Right lobe of liver (tissue), 6 donors: ENCODE results near the gene C10orf90. TPM values are rescaled to one million over a fixed set of nuclear protein-coding genes. Genes with fewer than 3 reads are reported as not detected.

Source experiments
- ATAC-seq, 4 donors: fragments of 200-7000 bp; cut with Tn5 transposase; one replicate each; pipeline ENCODE4 v1.9.1; 2020; ENCODE audit warnings: mild to moderate bottlenecking in 4 of 4, moderate library complexity in 4 of 4
- DNase-seq, 3 donors: peaks; one replicate each; pipeline ENCODE4 v3.0.0-alpha.2; 2020
- H3K27ac ChIP-seq, 3 donors: fragments of 200-600 bp; one replicate each; pipeline ENCODE4 v1.8.0; 2022
- H3K27me3 ChIP-seq, 2 donors: fragments of 200-600 bp; one replicate each; pipeline ENCODE4 v1.8.0; 2022
- H3K36me3 ChIP-seq, 4 donors: fragments of 200-600 bp; sonication (generic) in 1 of 4; one replicate each; pipeline versions ENCODE4 v1.5.1 to v1.8.0; 2017 to 2022; ENCODE audit warnings: control low read depth in 1 of 4
- H3K4me1 ChIP-seq, 4 donors: fragments of 200-600 bp; sonication (generic) in 1 of 4; one replicate each; pipeline versions ENCODE4 v1.5.1 to v1.8.0; 2017 to 2022; ENCODE audit warnings: control low read depth in 1 of 4
- H3K4me3 ChIP-seq, 3 donors: fragments of 200-600 bp; one replicate each; pipeline ENCODE4 v1.8.0; 2022
- H3K9me3 ChIP-seq, 4 donors: fragments of 200-600 bp; sonication (generic) in 1 of 4; one replicate each; pipeline versions ENCODE4 v1.5.1 to v1.8.0; 2017 to 2022; ENCODE audit warnings: control low read depth in 1 of 4
- CTCF ChIP-seq, 4 donors: fragments of 200-600 bp in 3 of 4; fragments of 450-650 bp in 1 of 4; IDR thresholded peaks; one replicate each; pipeline versions ENCODE4 v1.5.1 to v1.8.0; 2016 to 2022; ENCODE audit warnings: antibody characterized with exemption in 4 of 4, mild to moderate bottlenecking in 2 of 4
- POLR2A ChIP-seq: fragments of 450-650 bp; IDR thresholded peaks from one replicate; pipeline ENCODE4 v1.6.1; 2017; ENCODE audit warnings: antibody characterized with exemption, mild to moderate bottlenecking
- WGBS: methylation state at CpG from one replicate; pipeline ENCODE4 v1.1.6; 2018; ENCODE audit warnings: low coverage, low lambda C conversion rate; ENCODE audit not compliant: insufficient coverage; ENCODE audit errors: missing lambda C conversion rate; 5-methylcytosine and 5-hydroxymethylcytosine counted together
- intact Hi-C, 2 donors: fragments of 100-400 bp; cut with DNase I; formaldehyde crosslinking; loops; one replicate each; pipeline versions ENCODE4 v1.11.2 to v1.14.1; 2022
- total RNA-seq, 6 experiments: library from RNA; depleted of rRNA in 2 of 6; stranded (reverse); fragments of >200 nt in 2 of 6; fragmentation: NEBNext Ultra II Directional in 3 of 6; extraction: Animal tissue kit (Norgen Biotek cat#: 25700) in 3 of 6; gene quantifications; one replicate each; pipeline versions ENCODE4 v1.1.0 to v1.2.4, GENCODE V29; 2016 to 2023
- donor health status: DM: no; HTN: yes; CAD: no.
- donor health status: DM: no; HTN: no; CAD: no.
- donor health status: DM: no; HTN: no; CAD: no.
- donor health status: DM: no; HTN: yes; CAD: no.
- donor health status: DM: no; HTN: yes; CAD: no.

Gene C10orf90
- total RNA-seq, 6 experiments from 2014 or later: 0.22 to 0.43 TPM; not detected in 4

- Histone ChIP-seq H3K36me3 (no peaks in the 10 kb centered on the region), H3K4me3 (no peak overlapping the region), H3K9me3 (no peaks in the 10 kb centered on the region), H3K27me3 (no peaks in the 10 kb centered on the region), H3K4me1 (no peaks in the 10 kb centered on the region), H3K27ac (no peak overlapping the region)
- WGBS: 29% methylated on average over 1 of the region's 2 CpGs
- DNase-seq (no peak), ATAC-seq (no peak)
- intact Hi-C loops: no loop called here
- TF ChIP-seq CTCF (IDR thresholded peaks at IDR 0.05) (no peak), POLR2A (no peak)
Measured at GRCh38 chr10:126701526-126701925, 31.0 kb upstream of the C10orf90 start.

GRCh38 chr10:126696684-126697083 is 26.2 kb upstream of the C10orf90 start:
- Histone ChIP-seq H3K9me3 (no peaks in the 10 kb centered on the region), H3K27ac (no peak overlapping the region), H3K4me1 (no peaks in the 10 kb centered on the region), H3K27me3 (no peaks in the 10 kb centered on the region), H3K36me3 (no peaks in the 10 kb centered on the region), H3K4me3 (no peak overlapping the region)
- no peak for DNase-seq
- intact Hi-C loops: no loop called here
- no peak for ATAC-seq
- 27% methylated on average over 1 of the region's 1 CpG for WGBS
- TF ChIP-seq POLR2A: no peak
- TF ChIP-seq CTCF (IDR thresholded peaks at IDR 0.05): no peak

GRCh38 chr10:126691456-126691855 is 21.0 kb upstream of the C10orf90 start:
- Histone ChIP-seq H3K36me3 (no peaks in the 10 kb centered on the region), H3K9me3 (no peaks in the 10 kb centered on the region), H3K4me3 (no peak overlapping the region), H3K4me1 (no peaks in the 10 kb centered on the region), H3K27me3 (no peaks in the 10 kb centered on the region), H3K27ac (no peak overlapping the region)
- DNase-seq (no peak), ATAC-seq (no peak)
- WGBS: 22% methylated on average over 1 of the region's 1 CpG
- intact Hi-C loops: no loop called here
- no peak for TF ChIP-seq CTCF (IDR thresholded peaks at IDR 0.05)

GRCh38 chr10:126690534-126690933 is 20.0 kb upstream of the C10orf90 start:
- no peak overlapping the region for H3K27ac ChIP-seq
- 17% methylated on average over 2 of the region's 2 CpGs for WGBS

More at GRCh38 chr10:126690534-126690933, 20.0 kb upstream of the C10orf90 start:
- no peak for ATAC-seq
- no peak for DNase-seq
- no peaks in the 10 kb centered on the region for H3K27me3 ChIP-seq
- no peaks in the 10 kb centered on the region for H3K9me3 ChIP-seq
- H3K4me1 ChIP-seq: no peaks in the 10 kb centered on the region
- no peak for TF ChIP-seq CTCF (IDR thresholded peaks at IDR 0.05)
- TF ChIP-seq POLR2A: no peak
- intact Hi-C loops: no loop called here
- no peaks in the 10 kb centered on the region for H3K36me3 ChIP-seq
- H3K4me3 ChIP-seq: no peak overlapping the region
